Hepatocyte (in vitro differentiated cells): ENCODE results near the gene XYLT1.

Source experiments
- CTCF ChIP-seq: fragments of 200-600 bp; sonication (generic); IDR thresholded peaks from 2 replicates; pipeline ENCODE4 v1.5.1; 2016; ENCODE audit warnings: antibody characterized with exemption, mild to moderate bottlenecking; ENCODE audit not compliant: poor library complexity
- EZH2 ChIP-seq: fragments of 200-600 bp; sonication (generic); IDR thresholded peaks from 2 replicates; pipeline ENCODE4 v1.6.1; 2016; ENCODE audit warnings: antibody characterized with exemption, mild to moderate bottlenecking, borderline replicate concordance

- no peak for TF ChIP-seq CTCF
- TF ChIP-seq EZH2, result no peak
Measured at GRCh38 chr16:17345043-17345442, 125.7 kb downstream of the XYLT1 start.
